B cell (primary cell): ENCODE results near the gene ASB11. TPM values are rescaled to one million over a fixed set of nuclear protein-coding genes. Genes with fewer than 3 reads are reported as not detected.

ENCODE experiments used
- ATAC-seq: fragments of 200-7000 bp; cut with Tn5 transposase; one replicate; pipeline ENCODE4 v1.10.0; 2021; ENCODE audit warnings: low read depth, mild to moderate bottlenecking, moderate number of reproducible peaks, moderate library complexity
- CTCF ChIA-PET: fragments of 350-600 bp; sonication (Branson Sonifier 250); formaldehyde crosslinking; loops from one replicate; lab custom pipeline; 2021; ENCODE audit warnings: antibody characterized with exemption, inconsistent platforms; lab: Charles Lee
- POLR2A ChIA-PET: fragments of 350-600 bp; sonication (Branson Sonifier 250); formaldehyde crosslinking; loops from one replicate; lab custom pipeline; 2021; ENCODE audit warnings: antibody characterized with exemption; lab: Charles Lee
- DNase-seq: peaks from one replicate; pipeline ENCODE4 v3.0.0; 2013
- H2AFZ ChIP-seq: 2 replicates; pipeline ENCODE4 v1.6.1; 2012; ENCODE audit warnings: mild to moderate bottlenecking, low read depth, low read length; ENCODE audit not compliant: insufficient read depth, poor library complexity, severe bottlenecking
- H3K27ac ChIP-seq, 2 donors: 1 replicate in 1 of 2; 2 replicates in 1 of 2; pipeline ENCODE4 v1.5.1; 2012 to 2013; ENCODE audit warnings: low read length in 2 of 2, mild to moderate bottlenecking in 2 of 2, moderate library complexity in 1 of 2
- H3K27me3 ChIP-seq, 4 experiments: fragments of 200-600 bp in 1 of 4; sonication (generic) in 1 of 4; replicated peaks in 1 of 4; 1 replicate in 2 of 4; 2 replicates in 2 of 4; pipeline versions ENCODE4 v1.6.1 to v1.7.0; 2013 to 2016; ENCODE audit warnings: low read length in 3 of 4, mild to moderate bottlenecking in 2 of 4, mixed read lengths in 1 of 4, moderate library complexity in 1 of 4; ENCODE audit not compliant: insufficient read depth in 4 of 4, control insufficient read depth in 3 of 4; ENCODE audit errors: control extremely low read depth in 1 of 4
- H3K36me3 ChIP-seq, 2 experiments: replicated peaks in 1 of 2; 1 replicate in 1 of 2; 2 replicates in 1 of 2; pipeline versions ENCODE4 v1.6.1 to v1.7.1; 2013; ENCODE audit warnings: low read length in 1 of 2; ENCODE audit not compliant: insufficient read depth in 2 of 2, control insufficient read depth in 1 of 2; ENCODE audit errors: control extremely low read depth in 1 of 2, extremely low read depth in 1 of 2
- H3K4me1 ChIP-seq, 2 donors: fragments of 200-600 bp in 1 of 2; sonication (generic) in 1 of 2; 1 replicate in 1 of 2; 2 replicates in 1 of 2; pipeline versions ENCODE4 v1.5.1 to v1.6.1; 2013 to 2017; ENCODE audit warnings: low read length in 2 of 2; ENCODE audit not compliant: control insufficient read depth in 2 of 2, insufficient read depth in 2 of 2
- H3K4me2 ChIP-seq: replicated peaks from 2 replicates; pipeline ENCODE3; 2012; ENCODE audit warnings: mild to moderate bottlenecking, low read depth, low read length; ENCODE audit not compliant: poor library complexity, severe bottlenecking
- H3K4me3 ChIP-seq, 5 experiments: fragments of 200-600 bp in 1 of 5; sonication (generic) in 1 of 5; 1 replicate in 3 of 5; 2 replicates in 2 of 5; pipeline versions ENCODE4 v1.5.1 to v1.7.0; 2011 to 2016; ENCODE audit warnings: low read length in 4 of 5, mild to moderate bottlenecking in 4 of 5, low read depth in 2 of 5, control low read depth in 1 of 5, moderate library complexity in 1 of 5; ENCODE audit not compliant: insufficient read depth in 1 of 5; ENCODE audit errors: control extremely low read depth in 1 of 5, extremely low read depth in 1 of 5
- H3K79me2 ChIP-seq: fragments of 200-600 bp; sonication (generic); one replicate; pipeline ENCODE4 v1.6.0; 2016; ENCODE audit warnings: low read length; ENCODE audit not compliant: control insufficient read depth, insufficient read depth
- H3K9ac ChIP-seq: fragments of 200-600 bp; sonication (generic); 2 replicates; pipeline ENCODE4 v1.6.1; 2017; ENCODE audit warnings: mild to moderate bottlenecking, low read length, moderate library complexity
- H3K9me3 ChIP-seq, 3 donors: one replicate each; pipeline versions ENCODE4 v1.6.1 to v1.7.1; 2013; ENCODE audit warnings: low read length in 2 of 3; ENCODE audit not compliant: control insufficient read depth in 2 of 3, insufficient read depth in 1 of 3; ENCODE audit errors: control extremely low read depth in 1 of 3
- H4K20me1 ChIP-seq: 2 replicates; pipeline ENCODE4 v1.6.0; 2012; ENCODE audit warnings: mild to moderate bottlenecking, low read length; ENCODE audit not compliant: insufficient read depth, control insufficient read depth, poor library complexity, severe bottlenecking
- H3K27ac Mint-ChIP-seq: one replicate; pipeline ENCODE4 v1.8.0; 2021; ENCODE audit warnings: mixed read lengths
- H3K27me3 Mint-ChIP-seq: one replicate; pipeline ENCODE4 v1.8.0; 2021; ENCODE audit warnings: mixed read lengths
- H3K4me1 Mint-ChIP-seq: one replicate; pipeline ENCODE4 v1.8.0; 2021; ENCODE audit warnings: mixed read lengths
- H3K4me3 Mint-ChIP-seq: one replicate; pipeline ENCODE4 v1.8.0; 2021; ENCODE audit warnings: mixed read lengths
- H3K9me3 Mint-ChIP-seq: one replicate; pipeline ENCODE4 v1.8.0; 2022; ENCODE audit warnings: mixed read lengths; ENCODE audit not compliant: insufficient read depth
- EZH2 ChIP-seq: IDR thresholded peaks from 2 replicates; pipeline ENCODE4 v1.6.1; 2012; ENCODE audit warnings: borderline replicate concordance, low read depth, mild to moderate bottlenecking, moderate library complexity, low read length; ENCODE audit not compliant: insufficient read depth, poor library complexity, severe bottlenecking
- WGBS: methylation state at CpG from one replicate; pipeline ENCODE4 v1.1.5; 2013; ENCODE audit warnings: missing lambda C conversion rate; ENCODE audit not compliant: insufficient coverage; 5-methylcytosine and 5-hydroxymethylcytosine counted together
- intact Hi-C: fragments of 100-400 bp; cut with micrococcal nuclease; formaldehyde crosslinking; loops from one replicate; pipeline ENCODE4 v1.10.0; 2022
- polyA plus RNA-seq: library from polyadenylated mRNA; depleted of rRNA; stranded (reverse); fragments of >200 nt; gene quantifications from 2 replicates; pipeline ENCODE4 v1.2.3, GENCODE V29; 2012
- total RNA-seq, 2 donors: library from RNA; stranded (reverse); fragments of 120-200 nt in 1 of 2; gene quantifications; 1 replicate in 1 of 2; 2 replicates in 1 of 2; pipeline versions ENCODE4 v1.2.3 to v1.2.4, GENCODE V29; 2013 to 2022
- TF ChIP-seq, protein P1 (sequence below): fragments of 200-600 bp; IDR thresholded peaks from one replicate; pipeline ENCODE4 v1.8.0; 2022; ENCODE audit warnings: antibody characterized with exemption, mild to moderate bottlenecking

Gene ASB11
- total and polyA plus RNA-seq, 2 donors (not counting 1 experiment from before 2014, with no cell fraction given) = not detected

DNA sequence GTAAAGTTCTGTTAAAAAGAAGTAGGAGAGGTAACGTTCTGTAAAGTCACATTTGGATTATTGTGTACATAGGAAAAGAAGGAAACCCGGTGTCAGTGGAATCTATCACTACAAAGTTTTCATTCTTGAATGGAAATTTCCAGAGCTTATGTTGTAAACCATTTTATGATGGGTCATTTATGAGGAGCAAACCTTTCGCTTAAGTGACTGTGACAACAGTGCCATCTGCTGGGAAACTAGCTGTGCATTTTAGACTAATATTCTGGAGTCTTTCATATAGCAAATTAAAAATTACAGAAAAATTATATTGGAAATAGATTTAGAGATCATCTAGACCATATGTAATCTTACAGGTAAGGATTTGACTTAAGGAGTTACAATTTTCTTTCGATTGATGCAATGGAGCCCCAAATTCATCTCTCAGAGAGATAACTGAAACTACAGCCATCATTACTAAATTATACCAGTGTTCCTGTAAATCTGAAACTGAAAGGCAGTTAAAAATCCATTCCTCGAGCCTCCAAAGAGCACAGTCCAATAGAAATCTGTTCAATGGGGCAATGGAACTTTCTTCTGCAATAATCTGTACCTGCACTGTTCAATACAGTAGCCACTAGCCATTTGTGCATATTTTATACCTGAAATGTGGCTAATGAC lies 72.4 kb downstream of the ASB11 start:
- intact Hi-C loops = loop anchor here (1.0 to 10.0 kb wide), 3 partner anchors 98 to 1738 kb away; no protein-coding TSS in a partner anchor

DNA sequence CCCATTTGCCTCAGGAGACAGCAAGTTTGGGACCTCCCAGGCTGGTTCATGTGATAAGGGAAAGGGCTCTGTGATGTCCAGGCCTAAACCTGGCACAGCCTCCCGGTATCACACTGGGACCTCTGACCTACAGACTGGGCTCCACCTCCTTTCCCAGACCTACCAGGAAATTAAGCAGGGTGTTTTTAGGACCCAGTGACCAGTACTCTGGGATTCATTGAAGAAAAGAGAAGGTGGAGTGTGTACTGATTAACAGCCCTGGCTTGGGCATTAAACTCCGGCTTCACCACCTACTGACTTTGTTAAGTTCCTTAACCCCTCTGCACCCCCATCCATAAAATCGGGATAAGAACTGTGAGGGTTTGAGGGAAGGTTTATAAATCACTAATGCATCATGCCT lies 74.1 kb downstream of the ASB11 start:
- Histone ChIP-seq H3K27me3 (no peaks in the 10 kb centered on the region), H3K9ac (no peak overlapping the region), H4K20me1 (no peaks in the 10 kb centered on the region), H3K4me1 (no peaks in the 10 kb centered on the region), H2AFZ (no peak overlapping the region), H3K79me2 (no peaks in the 10 kb centered on the region), H3K4me3 (no peak overlapping the region), H3K27ac (no peak overlapping the region), H3K4me2 (no peak overlapping the region), H3K9me3 (no peaks in the 10 kb centered on the region), H3K36me3 (no peaks in the 10 kb centered on the region)
- DNase-seq (no peak), ATAC-seq (no peak)
- intact Hi-C loops = loop anchor here (10.0 kb wide), 2 partner anchors 96 to 1736 kb away; no protein-coding TSS in a partner anchor
- Mint-ChIP-seq H3K9me3 (no peaks in the 10 kb centered on the region), H3K4me1 (no peaks in the 10 kb centered on the region), H3K27ac (no peak overlapping the region), H3K4me3 (no peak overlapping the region), H3K27me3 (no peaks in the 10 kb centered on the region)
- no CpG with 5 or more reads among the region's 3 CpGs for WGBS
- no peak for TF ChIP-seq EZH2
- TF ChIP-seq, protein P1, sequence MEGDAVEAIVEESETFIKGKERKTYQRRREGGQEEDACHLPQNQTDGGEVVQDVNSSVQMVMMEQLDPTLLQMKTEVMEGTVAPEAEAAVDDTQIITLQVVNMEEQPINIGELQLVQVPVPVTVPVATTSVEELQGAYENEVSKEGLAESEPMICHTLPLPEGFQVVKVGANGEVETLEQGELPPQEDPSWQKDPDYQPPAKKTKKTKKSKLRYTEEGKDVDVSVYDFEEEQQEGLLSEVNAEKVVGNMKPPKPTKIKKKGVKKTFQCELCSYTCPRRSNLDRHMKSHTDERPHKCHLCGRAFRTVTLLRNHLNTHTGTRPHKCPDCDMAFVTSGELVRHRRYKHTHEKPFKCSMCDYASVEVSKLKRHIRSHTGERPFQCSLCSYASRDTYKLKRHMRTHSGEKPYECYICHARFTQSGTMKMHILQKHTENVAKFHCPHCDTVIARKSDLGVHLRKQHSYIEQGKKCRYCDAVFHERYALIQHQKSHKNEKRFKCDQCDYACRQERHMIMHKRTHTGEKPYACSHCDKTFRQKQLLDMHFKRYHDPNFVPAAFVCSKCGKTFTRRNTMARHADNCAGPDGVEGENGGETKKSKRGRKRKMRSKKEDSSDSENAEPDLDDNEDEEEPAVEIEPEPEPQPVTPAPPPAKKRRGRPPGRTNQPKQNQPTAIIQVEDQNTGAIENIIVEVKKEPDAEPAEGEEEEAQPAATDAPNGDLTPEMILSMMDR = no peak
- CTCF ChIA-PET = interaction anchor here (1.6 to 4.1 kb wide), 2 partner anchors 1148 to 1202 kb away, joined by 4 to 30 read pairs; no protein-coding TSS in a partner anchor
- POLR2A ChIA-PET = no interaction called here

More for the DNA sequence above, 72.4 kb downstream of the ASB11 start:
- Mint-ChIP-seq H3K4me3 (no peak overlapping the region), H3K27me3 (no peaks in the 10 kb centered on the region), H3K27ac (no peak overlapping the region), H3K9me3 (no peaks in the 10 kb centered on the region), H3K4me1 (no peaks in the 10 kb centered on the region)
- POLR2A ChIA-PET = no interaction called here
- no peak for ATAC-seq
- Histone ChIP-seq H3K27ac (no peak overlapping the region), H3K4me2 (no peak overlapping the region), H3K79me2 (no peaks in the 10 kb centered on the region), H3K4me1 (no peaks in the 10 kb centered on the region), H2AFZ (no peak overlapping the region), H3K36me3 (no peaks in the 10 kb centered on the region), H3K9ac (no peak overlapping the region), H3K4me3 (no peak overlapping the region), H3K27me3 (no peaks in the 10 kb centered on the region), H4K20me1 (no peaks in the 10 kb centered on the region), H3K9me3 (no peaks in the 10 kb centered on the region)
- CTCF ChIA-PET = interaction anchor here (0.7 to 4.1 kb wide), 6 partner anchors 9 to 1203 kb away, joined by 3 to 30 read pairs (median 4); no protein-coding TSS in a partner anchor
- TF ChIP-seq EZH2 = no peak
- TF ChIP-seq, protein P1 = peak; percentile 57
- DNase-seq = peak; percentile 45
- no CpG with 5 or more reads among the region's 5 CpGs for WGBS
